BJ (cell line): ENCODE measurements around the gene FAM114A2. TPM values are rescaled to one million over a fixed set of nuclear protein-coding genes. Genes with fewer than 3 reads are reported as not detected.
A peak's percentile ranks its signal among the peaks of the same experiment; 100 is the strongest.

Experiments
- CTCF ChIA-PET: fragments of 350-600 bp; formaldehyde crosslinking; extraction: SDS; loops from one replicate; lab custom pipeline; 2021; ENCODE audit warnings: antibody characterized with exemption, inconsistent platforms; lab: Yijun Ruan, JAX
- POLR2A ChIA-PET: fragments of 300-600 bp; sonication (Branson Sonifier 250); formaldehyde crosslinking; extraction: SDS; loops from one replicate; lab custom pipeline; 2021; ENCODE audit warnings: antibody characterized with exemption; lab: Charles Lee
- DNase-seq: peaks from one replicate; pipeline ENCODE4 v3.0.0-alpha.2; 2011; ENCODE audit warnings: low read depth
- H3K27me3 ChIP-seq: 2 replicates; pipeline ENCODE4 v1.6.0; 2011; ENCODE audit warnings: low read length; ENCODE audit not compliant: control insufficient read depth, insufficient read depth
- H3K36me3 ChIP-seq: 2 replicates; pipeline ENCODE4 v1.5.1; 2011; ENCODE audit warnings: low read length; ENCODE audit not compliant: control insufficient read depth, insufficient read depth
- H3K4me3 ChIP-seq: 2 replicates; pipeline ENCODE4 v1.5.1; 2011; ENCODE audit warnings: low read depth, mild to moderate bottlenecking, control low read depth, low read length
- CTCF ChIP-seq: IDR thresholded peaks from 2 replicates; pipeline ENCODE4 v1.5.1; 2011; ENCODE audit warnings: low read depth, mild to moderate bottlenecking, control low read depth, inconsistent platforms, low read length, moderate library complexity; ENCODE audit not compliant: insufficient read depth
- polyA plus RNA-seq: library from polyadenylated mRNA; depleted of rRNA; stranded (reverse); fragments of >200 nt; gene quantifications from 2 replicates; pipeline ENCODE4 v1.2.3, GENCODE V29; 2011

Gene FAM114A2
- polyA plus RNA-seq, 1 experiment, result 12.1 TPM

DNA sequence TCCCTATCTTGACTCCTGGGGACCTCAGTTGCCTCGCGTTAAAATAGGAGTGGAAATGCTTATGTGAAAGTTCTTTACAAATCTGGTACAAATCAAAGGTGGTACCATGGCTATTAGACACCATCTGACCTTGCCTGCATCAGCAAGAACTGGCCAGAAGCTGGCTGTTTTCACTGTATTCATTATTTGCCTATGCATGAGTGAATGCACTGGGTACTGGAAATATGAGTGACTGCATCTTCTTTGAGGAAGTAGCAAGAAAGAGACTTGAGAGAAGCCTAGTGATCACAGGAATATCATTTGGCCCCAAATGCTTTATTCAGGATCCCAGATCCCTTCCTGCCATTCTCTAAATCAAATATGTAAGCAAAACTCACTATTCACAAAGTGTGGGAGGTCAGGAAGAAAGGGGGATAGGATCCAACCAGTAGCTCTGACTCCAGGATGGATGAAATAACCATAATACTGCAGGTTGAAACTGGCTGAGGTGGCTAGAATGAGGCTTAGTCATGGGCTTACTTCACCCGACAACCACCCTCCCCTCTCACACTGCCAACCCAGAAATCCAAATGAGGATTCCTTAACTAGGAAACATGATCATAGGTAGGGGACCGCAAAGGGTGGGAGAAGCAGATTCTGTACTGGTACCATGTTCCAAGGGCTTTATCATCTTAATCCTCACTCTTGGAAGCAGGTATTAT is 56.7 kb downstream of the FAM114A2 start:
- POLR2A ChIA-PET, result no interaction called here
- DNase-seq, result no peak
- CTCF ChIA-PET, result interaction anchor here (1.0 to 1.7 kb wide), 2 partner anchors 14 to 198 kb away, joined by 3 to 5 read pairs; no protein-coding TSS in a partner anchor
- no peak for TF ChIP-seq CTCF
- Histone ChIP-seq H3K4me3 (no peak overlapping the region), H3K36me3 (no peaks in the 10 kb centered on the region), H3K27me3 (no peaks in the 10 kb centered on the region)

GRCh38 chr5:153979028-153979783 is 59.5 kb downstream of the FAM114A2 start:
- H3K36me3 ChIP-seq, result no peaks in the 10 kb centered on the region
- POLR2A ChIA-PET, result no interaction called here
- H3K27me3 ChIP-seq, result peaks cover 3% of the 10 kb centered on the region; the same call in 1 of the 2 replicates
- CTCF ChIA-PET, result interaction anchor here (0.5 to 0.8 kb wide), 2 partner anchors 73 to 443 kb away, joined by 3 read pairs; no protein-coding TSS in a partner anchor
- TF ChIP-seq CTCF, result no peak
- H3K4me3 ChIP-seq, result no peak overlapping the region
- no peak for DNase-seq

DNA sequence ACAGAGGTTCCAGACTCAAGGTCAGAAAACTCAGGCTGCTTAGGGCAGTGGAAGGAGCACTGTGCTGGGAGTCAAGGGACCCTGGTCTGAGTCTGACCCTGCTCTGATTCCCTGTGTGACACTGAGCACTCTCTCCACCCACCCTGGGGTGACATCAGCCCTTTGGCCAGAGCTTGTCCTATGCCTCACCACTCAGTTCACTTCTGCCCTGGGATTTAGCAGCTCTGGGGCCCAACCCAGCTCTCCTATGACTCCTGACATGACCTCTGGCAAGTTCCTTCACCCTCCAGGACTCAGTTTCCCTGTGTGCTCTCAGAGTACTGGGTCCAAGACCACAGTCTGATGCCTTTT is 63.9 kb downstream of the FAM114A2 start:
- no peaks in the 10 kb centered on the region for H3K36me3 ChIP-seq
- CTCF ChIA-PET, result interaction anchor here (0.5 to 6.2 kb wide), 25 partner anchors 10 to 1439 kb away, joined by 3 to 66 read pairs (median 5); no protein-coding TSS in a partner anchor
- H3K27me3 ChIP-seq, result peaks cover 3% of the 10 kb centered on the region; the same call in 1 of the 2 replicates
- TF ChIP-seq CTCF, result no peak
- POLR2A ChIA-PET, result no interaction called here
- no peak for DNase-seq
- H3K4me3 ChIP-seq, result no peak overlapping the region

GRCh38 chr5:153974131-153974812 is 64.4 kb downstream of the FAM114A2 start:
- ChIA-PET CTCF (interaction anchor here (0.5 to 6.2 kb wide), 26 partner anchors 9 to 1446 kb away, joined by 3 to 66 read pairs (median 4); no protein-coding TSS in a partner anchor), POLR2A (no interaction called here)
- Histone ChIP-seq H3K27me3 (peaks cover 3% of the 10 kb centered on the region; the same call in 1 of the 2 replicates), H3K4me3 (no peak overlapping the region), H3K36me3 (no peaks in the 10 kb centered on the region)
- no peak for DNase-seq
- TF ChIP-seq CTCF, result peak; percentile 75
